Measurements from ENCODE around the gene FGA.

Gene FGA

DNA sequence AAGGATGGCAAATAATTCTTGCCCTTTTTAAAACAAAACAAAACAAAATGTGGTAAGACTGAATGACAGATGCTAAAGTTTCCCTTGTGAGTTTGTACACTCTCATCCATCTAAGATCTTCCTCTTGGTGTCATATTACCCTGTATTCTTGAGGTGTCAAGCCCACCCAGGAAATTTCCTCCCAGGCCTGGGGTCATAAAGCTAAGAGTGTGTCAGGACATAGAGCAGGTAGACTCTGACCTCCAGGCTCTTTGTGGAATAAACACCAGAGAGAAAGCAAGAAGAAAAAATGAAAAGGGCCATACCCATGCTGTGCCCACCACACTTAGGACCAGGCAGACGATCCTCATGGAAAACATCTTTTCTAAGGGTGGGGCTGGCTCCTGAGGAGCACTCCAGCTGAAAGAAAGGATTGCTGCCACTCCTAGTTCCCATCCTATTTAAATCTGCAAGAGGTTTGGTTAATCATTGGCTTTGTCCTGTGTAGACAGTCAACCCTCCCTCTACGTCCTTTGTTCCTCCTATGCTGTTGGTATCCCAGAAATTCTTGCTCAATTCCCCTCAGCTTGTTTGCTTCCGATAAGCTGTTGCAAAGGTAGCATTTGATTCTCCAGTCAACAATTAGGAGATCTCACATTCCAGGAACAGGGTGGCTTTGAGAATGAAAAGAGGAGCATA lies at the start of gene FGA:
TSS of gene FGA (minus strand) at position 414 of the 678 bp plus-strand sequence. CDS start at position 359, 55 bp downstream.
- DNase-seq: no peak

DNA sequence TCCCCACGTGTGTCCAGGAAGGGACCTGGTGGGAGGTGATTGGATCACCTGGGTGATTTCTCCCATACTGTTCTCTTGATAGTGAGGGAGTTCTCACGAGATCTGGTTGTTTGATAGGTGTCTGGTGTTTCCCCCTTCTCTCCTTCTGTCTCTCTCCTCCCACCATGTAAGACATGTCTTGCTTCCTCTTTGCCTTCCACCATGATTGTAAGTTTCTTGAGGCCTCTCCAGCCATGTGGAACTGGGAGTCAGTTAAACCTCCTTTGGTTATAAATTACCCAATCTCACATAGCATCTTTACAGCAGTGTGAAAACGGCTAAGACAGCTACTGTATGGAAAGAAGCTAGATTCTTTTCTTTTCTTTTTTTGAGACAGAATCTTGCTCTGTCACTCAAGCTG lies 43.5 kb upstream of the FGA start:
- no peak for DNase-seq

DNA sequence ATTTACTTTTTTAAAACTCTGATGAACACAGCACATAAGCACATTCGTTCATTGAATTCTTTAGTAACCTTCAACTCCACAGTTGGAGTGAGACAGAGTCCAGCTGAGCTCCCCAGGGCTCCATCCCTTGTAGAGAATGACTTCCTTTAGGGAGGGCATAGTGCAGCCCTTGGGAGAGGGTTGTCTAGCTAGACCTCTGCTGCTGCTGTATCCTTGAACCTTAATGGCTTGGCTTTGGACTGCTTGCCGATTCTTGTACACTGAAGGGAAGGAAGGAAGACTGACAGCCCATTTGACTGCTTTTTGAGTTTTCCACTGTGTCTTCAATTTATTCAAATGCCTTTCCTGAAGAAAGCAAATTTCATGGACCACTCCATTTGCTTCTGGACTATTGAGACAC lies 41.3 kb upstream of the FGA start:
- no peak for DNase-seq

DNA sequence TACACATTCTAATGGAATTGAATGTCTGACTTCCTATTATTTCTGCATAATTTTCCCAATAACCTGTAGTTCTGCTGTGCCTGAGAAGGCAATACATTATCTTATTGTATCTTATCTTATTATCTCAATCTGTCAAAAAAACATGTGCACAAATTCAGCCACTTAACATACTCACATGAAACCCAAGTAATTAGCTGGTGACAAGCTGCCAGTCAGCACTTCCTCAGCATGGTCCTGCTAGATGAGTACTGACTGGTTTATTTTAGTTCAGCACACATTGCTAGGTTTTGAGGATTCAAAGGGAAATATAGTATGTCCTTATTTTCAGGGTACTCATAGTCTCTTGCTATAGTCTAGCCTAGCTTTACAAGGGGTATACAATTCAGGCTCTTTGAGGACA lies 39.8 kb upstream of the FGA start:
- DNase-seq: no peak

- DNase-seq: peak; percentile 3
Measured at GRCh38 chr4:154626793-154627484, 36.4 kb upstream of the FGA start.

DNA sequence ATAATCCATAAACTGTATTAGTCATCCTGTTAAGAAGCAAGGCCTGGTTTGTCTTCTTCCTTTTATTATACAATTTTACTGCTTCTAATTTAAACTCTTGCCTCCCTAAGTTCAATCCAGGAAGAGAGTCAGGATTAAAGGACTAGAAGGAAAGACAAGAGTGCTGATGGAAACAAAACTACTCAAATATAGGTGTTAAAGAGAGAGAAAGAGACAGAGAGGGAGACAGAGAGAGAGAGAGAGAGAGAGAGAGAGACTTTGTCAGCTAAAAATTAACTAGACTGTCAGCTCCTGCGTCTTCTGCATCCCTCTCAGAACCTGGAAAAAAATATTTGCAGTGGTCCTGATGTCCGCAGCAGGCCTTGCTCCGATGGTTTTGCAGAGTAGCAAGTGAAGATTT lies 35.4 kb upstream of the FGA start:
- no peak for DNase-seq

GRCh38 chr4:154623995-154624394 lies 33.5 kb upstream of the FGA start:
- no peak for DNase-seq

DNA sequence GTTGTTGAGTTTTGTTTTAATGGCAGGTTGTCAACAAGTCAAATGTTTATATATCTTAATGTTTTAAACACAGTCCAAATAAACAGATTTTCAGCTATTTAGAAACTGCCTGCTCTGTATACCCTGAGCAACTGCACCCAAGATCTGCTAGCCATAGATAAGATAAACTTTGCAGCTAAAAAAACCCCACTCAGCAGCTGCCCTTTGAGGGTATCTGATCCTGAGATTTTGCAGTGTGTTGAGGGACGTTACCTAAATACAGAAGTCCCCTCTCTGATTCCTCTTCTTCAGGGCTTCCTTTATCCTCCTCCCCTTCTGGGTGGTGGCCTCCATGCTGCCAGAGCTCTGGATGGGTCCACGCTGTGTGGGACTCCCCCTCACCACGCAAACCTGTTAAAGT lies 32.9 kb upstream of the FGA start:
- DNase-seq: no peak

GRCh38 chr4:154622598-154622997 lies 32.1 kb upstream of the FGA start:
- peak; percentile 23 for DNase-seq

DNA sequence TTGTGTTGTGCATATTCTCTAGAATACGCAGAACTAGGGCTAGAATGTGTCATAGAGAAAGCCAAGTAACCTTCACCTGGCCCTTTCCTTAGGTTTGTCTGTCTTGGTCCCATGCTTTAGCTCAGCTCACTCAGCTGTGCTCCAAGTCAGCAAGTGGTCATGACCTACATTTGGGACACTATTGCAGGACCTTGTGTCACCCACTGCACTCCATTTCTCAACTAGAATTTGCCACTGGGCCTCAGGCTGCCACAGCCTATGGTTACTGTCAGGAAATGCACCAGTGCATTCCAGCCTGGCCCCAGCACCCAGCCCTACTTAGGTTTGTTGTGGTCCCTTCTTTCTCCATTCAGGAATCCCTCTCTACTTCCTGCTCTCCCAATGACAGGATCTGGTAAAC lies 29.6 kb upstream of the FGA start:
- DNase-seq: no peak

- peak; percentile 42 for DNase-seq
Measured at GRCh38 chr4:154618708-154619315, 28.3 kb upstream of the FGA start.

DNA sequence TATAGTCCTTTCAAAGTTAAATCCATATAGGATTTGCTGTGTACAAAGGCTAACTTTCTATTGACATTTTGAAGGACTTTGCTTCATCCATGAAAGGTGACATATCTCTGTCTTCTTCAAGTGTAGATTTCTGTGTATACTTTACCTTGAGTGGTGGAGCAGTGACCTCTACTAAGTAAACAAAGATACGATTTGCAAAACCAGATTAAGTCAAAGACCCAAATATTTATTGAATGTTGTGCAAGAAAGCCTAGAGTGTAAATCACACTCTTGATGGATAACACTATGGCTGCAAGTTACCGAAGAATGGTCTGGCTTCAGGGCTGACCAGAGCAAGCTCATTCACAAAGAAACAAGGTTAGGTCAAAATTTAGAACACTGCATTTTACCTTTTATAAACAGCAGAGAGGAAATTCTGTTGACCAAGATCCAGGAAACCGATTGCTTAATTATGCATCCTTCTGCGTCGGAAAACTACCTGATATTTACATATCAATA lies 27.3 kb upstream of the FGA start:
- DNase-seq: no peak

DNA sequence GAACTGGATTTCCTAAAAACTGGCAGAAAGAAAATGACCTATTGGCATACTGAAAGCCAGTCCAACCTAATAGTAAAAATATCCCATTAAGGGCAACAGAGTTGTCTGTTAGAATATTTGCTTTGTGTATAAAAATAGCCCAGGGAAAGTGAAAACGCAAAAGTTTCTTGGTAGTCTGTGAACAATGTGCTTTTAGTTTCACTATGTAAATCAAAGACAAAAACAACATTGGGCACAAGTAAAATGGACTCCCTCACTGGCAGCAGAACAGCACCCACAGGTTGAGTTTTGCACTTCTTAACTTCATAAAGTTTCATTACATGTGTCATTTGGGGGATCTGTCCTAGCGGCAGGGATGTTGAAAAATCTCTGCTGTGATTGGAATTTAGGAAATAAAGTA lies 26.2 kb upstream of the FGA start:
- DNase-seq: peak; percentile 21

GRCh38 chr4:154616287-154616686 lies 25.7 kb upstream of the FGA start:
- DNase-seq: no peak

DNA sequence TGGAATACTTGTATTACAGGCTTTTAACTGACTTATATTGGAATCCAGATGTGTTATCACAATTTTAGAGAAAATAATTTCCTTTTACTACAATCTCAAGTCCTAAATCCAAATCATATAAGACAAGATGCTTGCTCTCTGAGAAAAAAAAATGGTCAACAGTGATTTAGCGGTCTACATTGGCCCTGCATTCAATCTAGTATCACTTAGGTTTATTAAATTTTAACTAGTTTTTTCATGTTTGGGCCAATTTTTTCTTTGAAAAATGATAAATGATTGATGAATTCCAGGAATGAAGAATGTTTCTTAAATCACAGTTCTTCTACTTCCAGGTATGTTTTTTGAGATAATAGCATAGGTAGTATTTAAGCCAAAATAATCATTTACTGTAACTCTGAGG lies 24.7 kb upstream of the FGA start:
- DNase-seq: no peak

- no peak for DNase-seq
Measured at GRCh38 chr4:154614306-154614705, 23.8 kb upstream of the FGA start.

- no peak for DNase-seq
Measured at GRCh38 chr4:154612472-154613414, 22.2 kb upstream of the FGA start, which contains the start of gene FGG. Gene FGG (minus strand): TSS chr4:154612656. CDS start chr4:154612609, 47 bp downstream.

- no peak for DNase-seq
Measured at GRCh38 chr4:154611833-154612232, 21.3 kb upstream of the FGA start.

- DNase-seq: no peak
Measured at GRCh38 chr4:154610582-154610981, 20.0 kb upstream of the FGA start.

DNA sequence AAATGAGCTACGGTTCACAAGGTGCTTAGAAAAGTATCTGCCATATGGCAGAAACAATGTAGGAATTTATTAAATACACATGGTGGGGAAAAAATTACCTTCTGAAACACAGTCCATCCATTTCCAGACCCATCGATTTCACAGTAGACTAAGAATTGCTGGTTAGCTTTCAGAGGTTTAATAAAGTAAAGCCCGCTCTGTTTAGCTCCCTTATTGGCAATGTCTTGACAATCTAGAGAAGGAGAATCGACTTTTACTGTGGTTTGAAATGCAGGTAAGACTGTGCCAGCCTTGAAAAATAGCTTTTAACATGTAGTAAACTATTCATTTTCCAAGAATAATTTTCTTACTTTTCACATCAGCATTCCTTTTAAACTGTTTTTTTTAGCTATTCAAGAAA lies 19.0 kb upstream of the FGA start:
- DNase-seq: no peak

DNA sequence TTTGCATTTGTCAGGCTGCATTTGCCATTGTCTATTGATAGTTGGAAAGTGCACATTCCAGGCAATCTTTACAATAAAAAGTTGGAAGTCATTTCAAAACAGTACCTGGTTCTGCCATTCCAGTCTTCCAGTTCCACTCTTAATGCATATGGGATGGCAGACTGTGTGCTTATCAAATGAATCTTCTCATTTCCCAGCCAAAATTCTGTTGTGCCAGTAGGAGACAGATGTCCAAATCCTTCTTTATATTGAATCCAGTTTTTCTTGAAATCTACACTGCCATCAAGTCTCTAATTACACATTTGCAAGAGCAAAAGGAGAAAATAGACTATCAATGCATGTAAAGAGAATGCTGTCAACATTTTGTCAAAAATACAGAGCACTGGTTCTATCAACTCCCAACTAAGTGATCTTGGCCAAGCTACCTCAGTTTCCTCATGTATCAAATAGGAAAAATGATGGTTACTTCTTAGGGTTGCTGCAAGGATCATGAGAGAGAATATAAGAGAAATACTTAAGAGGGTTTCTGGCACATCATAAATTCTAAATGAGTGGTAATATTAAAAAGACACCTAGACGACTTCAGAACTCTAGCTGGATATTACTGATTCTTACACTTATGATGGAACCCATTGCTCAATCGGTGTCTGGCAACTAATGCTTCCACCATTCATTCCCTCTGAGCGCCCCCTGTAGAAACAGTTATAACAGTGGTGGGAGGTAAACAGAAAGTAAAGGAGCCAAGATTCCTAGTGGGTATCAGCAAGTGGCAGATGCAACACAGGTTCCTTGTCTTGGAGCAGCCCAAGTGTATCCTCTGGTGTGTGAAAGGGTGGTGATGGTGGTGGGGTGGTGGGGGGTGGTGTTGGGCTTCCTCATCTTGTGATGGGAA lies 18.1 kb upstream of the FGA start:
- no peak for DNase-seq
